SJCRH30 (cell line): ENCODE data around the gene GALK2. TPM values are rescaled to one million over a fixed set of nuclear protein-coding genes. Genes with fewer than 3 reads are reported as not detected.

Experiments
- DNase-seq, 2 experiments: peaks; one replicate each; pipeline ENCODE4 v3.0.0-alpha.2; 2015 to 2020
- H3K27ac ChIP-seq: fragments of 250-450 bp; sonication (Bioruptor Pico); 2 replicates; pipeline ENCODE4 v1.5.1; 2020; ENCODE audit warnings: mild to moderate bottlenecking, moderate library complexity
- H3K27me3 ChIP-seq: fragments of 250-450 bp; sonication (Bioruptor Pico); 2 replicates; pipeline ENCODE4 v1.5.1; 2020; ENCODE audit warnings: mild to moderate bottlenecking, moderate library complexity
- H3K36me3 ChIP-seq: fragments of 250-450 bp; sonication (Bioruptor Pico); 2 replicates; pipeline ENCODE4 v1.5.1; 2020; ENCODE audit warnings: mild to moderate bottlenecking, moderate library complexity
- H3K4me1 ChIP-seq: fragments of 250-450 bp; sonication (Bioruptor Pico); 2 replicates; pipeline ENCODE4 v1.5.1; 2020; ENCODE audit warnings: mild to moderate bottlenecking, moderate library complexity
- H3K4me3 ChIP-seq: fragments of 250-450 bp; sonication (Bioruptor Pico); 2 replicates; pipeline ENCODE4 v1.5.1; 2020; ENCODE audit warnings: mild to moderate bottlenecking, moderate library complexity
- H3K9me3 ChIP-seq: fragments of 250-450 bp; sonication (Bioruptor Pico); replicated peaks from 2 replicates; pipeline ENCODE4 v1.5.1; 2020; ENCODE audit warnings: mild to moderate bottlenecking, moderate library complexity
- total RNA-seq: library from RNA; depleted of rRNA; stranded (reverse); fragments of >200 nt; shearing (Covaris generic); gene quantifications from 2 replicates; pipeline ENCODE4 v1.2.3, GENCODE V29; 2014; rRNA removed

Gene GALK2
- total RNA-seq, result 17.9 and 19.1 TPM in 2 replicates

DNA sequence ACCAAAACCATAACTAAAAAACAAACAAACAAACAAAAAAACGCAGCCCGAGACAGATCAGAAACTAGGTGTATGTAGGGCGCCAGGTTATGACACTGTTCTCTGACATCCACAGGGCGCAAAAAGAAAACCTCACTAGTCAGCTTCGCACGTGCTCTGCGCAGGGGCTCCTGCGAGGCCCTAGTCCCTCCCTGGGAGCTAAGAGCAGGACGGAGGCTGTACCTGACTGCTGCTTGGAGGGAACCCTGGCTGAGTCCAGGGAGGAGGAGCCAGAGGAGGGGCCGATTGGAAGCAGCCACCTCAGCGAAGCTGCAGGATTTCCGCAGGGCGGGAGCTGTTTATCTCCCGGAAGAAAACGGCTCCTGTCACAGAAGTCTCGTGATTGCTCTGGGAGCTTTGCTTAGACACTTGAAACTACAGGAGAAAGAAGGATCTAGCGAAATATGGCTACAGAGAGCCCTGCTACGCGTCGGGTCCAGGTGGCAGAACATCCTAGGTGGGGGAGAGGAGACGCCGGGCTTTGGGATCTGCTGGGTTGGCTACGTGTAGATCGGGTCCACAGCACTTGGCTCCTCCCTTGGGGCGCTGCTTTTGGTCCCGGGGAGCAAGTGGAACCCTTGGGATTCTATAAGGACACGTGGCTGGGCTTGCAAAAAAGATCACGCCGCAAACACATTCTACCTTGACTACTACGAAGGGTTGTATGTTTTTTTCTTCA lies at the start of gene GALK2:
TSS of gene GALK2 (plus strand) at position 368 of the 718 bp plus-strand sequence. CDS start at position 444, 76 bp downstream.
- Histone ChIP-seq H3K4me1 (no peaks in the 10 kb centered on the region), H3K36me3 (no peaks in the 10 kb centered on the region), H3K27me3 (no peaks in the 10 kb centered on the region), H3K4me3 (peak within 1 kb of the TSS; percentile 65), H3K27ac (peak within 1 kb of the TSS; percentile 36), H3K9me3 (no peaks in the 10 kb centered on the region)
- DNase-seq, result peak; percentile 70 to 78

DNA sequence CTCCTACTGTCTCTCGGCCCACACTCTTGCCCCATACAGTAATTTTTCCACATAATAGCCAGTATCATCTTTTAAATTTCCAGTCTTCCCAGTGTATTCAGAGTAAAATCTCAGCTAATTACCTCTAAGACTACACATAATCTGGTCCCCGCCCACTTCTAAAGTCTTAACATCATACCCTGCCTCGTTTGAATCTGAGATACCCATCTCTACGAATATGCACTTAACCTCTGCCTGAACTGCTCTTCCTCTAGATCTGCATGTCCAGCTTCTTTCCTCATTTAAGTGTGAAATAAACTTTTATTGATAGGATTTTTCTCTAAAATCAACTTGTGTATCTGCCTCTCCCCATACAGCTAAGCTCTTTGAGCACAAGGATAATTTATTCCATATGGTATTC lies 49.2 kb upstream of the GALK2 start:
- Histone ChIP-seq H3K4me3 (no peak overlapping the region), H3K36me3 (peaks cover 9% of the 10 kb centered on the region; the same call in 1 of the 2 replicates), H3K27ac (no peak overlapping the region), H3K4me1 (no peaks in the 10 kb centered on the region), H3K27me3 (no peaks in the 10 kb centered on the region), H3K9me3 (no peaks in the 10 kb centered on the region)
- DNase-seq, result no peak

DNA sequence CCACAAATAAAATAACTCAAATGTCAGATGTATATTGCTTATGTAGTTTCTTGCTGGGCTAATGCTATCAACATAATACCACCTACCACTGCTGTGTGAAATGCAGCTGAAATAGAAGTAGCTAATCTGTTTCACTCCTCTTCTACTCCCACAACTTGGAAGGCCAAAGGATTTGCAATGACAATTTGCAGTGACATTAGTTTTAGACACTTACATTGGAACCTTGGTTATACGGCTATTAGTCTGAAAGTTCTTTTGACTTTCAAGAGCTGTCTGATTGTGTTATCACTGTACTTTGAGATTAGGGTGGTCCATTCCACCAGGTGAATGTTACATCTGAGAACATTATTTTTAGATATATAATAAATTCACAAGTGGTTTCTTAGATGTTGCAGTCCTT lies 48.1 kb upstream of the GALK2 start:
- Histone ChIP-seq H3K36me3 (peaks cover 14% of the 10 kb centered on the region), H3K27ac (no peak overlapping the region), H3K4me3 (no peak overlapping the region), H3K4me1 (no peaks in the 10 kb centered on the region), H3K27me3 (no peaks in the 10 kb centered on the region), H3K9me3 (no peaks in the 10 kb centered on the region)
- DNase-seq, result no peak

DNA sequence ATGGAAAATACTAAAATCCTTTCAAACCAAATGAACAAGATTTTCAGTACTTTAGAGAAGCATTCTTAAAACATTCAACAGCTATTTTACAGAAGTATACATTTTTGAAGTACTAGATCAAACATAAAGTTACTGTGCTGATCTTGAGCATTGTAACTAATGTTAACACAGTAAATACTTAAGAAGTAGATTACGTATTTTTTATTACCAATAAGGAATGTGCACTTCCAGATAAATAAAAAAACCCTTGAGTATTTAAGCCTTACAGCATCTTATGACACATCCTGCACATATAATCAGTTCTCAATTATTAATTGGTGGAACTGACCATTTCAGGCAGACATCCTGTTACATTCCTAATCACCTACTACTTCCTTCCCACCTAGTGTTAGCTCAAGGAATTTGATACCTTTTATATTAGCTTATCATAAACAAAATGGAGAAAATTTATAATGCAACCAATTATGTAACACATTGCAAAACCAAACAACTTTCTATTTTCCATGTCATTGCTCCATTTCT lies 47.4 kb upstream of the GALK2 start:
- no peaks in the 10 kb centered on the region for H3K4me1 ChIP-seq

DNA sequence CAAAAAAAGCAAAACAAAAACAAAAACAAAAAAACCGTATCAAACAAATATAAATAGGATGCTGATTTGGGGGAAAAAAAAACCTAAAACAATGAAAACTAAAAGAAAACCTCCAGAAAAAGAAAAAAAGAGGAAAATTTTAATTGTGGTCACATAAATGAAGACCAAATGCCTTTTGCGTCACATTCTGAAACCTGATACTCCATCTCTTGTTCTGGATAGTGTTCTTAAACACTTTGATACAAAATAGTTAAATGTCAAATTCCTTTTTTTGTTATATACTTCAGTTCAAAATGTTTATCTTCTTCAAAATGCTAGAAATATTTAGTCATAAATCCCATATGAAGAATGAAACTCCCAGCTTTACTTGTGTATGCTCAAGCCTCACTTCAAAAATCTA lies 45.7 kb upstream of the GALK2 start:
- H3K9me3 ChIP-seq, result no peaks in the 10 kb centered on the region
- H3K4me3 ChIP-seq, result no peak overlapping the region
- DNase-seq, result no peak
- H3K27ac ChIP-seq, result no peak overlapping the region
- H3K27me3 ChIP-seq, result no peaks in the 10 kb centered on the region
- H3K36me3 ChIP-seq, result peaks cover 37% of the 10 kb centered on the region
- H3K4me1 ChIP-seq, result no peaks in the 10 kb centered on the region

More for the DNA sequence above, 47.4 kb upstream of the GALK2 start:
- Histone ChIP-seq H3K9me3 (no peaks in the 10 kb centered on the region), H3K27me3 (no peaks in the 10 kb centered on the region), H3K36me3 (peaks cover 21% of the 10 kb centered on the region), H3K27ac (no peak overlapping the region), H3K4me3 (no peak overlapping the region)
- no peak for DNase-seq

DNA sequence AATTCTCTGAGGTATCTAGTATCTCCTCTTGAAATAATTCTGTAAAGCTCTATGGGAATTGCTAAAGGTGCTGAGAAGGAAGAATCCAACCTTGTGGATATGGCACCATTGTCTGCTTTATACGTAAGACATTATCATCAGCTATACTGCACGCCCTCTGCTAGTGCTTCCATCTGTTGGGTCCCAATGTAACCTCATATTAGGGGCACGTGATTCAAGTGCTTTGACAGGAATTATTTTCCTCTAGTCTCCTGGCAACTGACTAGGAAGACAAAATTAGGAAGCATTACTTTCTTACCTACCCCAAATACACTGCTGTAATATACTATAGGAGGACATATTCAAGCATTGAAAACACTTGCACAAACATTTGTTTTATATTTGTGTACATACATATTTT lies 38.6 kb upstream of the GALK2 start:
- H3K9me3 ChIP-seq, result no peaks in the 10 kb centered on the region
- H3K27ac ChIP-seq, result no peak overlapping the region
- DNase-seq, result no peak
- no peaks in the 10 kb centered on the region for H3K27me3 ChIP-seq
- H3K4me1 ChIP-seq, result no peaks in the 10 kb centered on the region
- peaks cover 78% of the 10 kb centered on the region for H3K36me3 ChIP-seq
- no peak overlapping the region for H3K4me3 ChIP-seq

DNA sequence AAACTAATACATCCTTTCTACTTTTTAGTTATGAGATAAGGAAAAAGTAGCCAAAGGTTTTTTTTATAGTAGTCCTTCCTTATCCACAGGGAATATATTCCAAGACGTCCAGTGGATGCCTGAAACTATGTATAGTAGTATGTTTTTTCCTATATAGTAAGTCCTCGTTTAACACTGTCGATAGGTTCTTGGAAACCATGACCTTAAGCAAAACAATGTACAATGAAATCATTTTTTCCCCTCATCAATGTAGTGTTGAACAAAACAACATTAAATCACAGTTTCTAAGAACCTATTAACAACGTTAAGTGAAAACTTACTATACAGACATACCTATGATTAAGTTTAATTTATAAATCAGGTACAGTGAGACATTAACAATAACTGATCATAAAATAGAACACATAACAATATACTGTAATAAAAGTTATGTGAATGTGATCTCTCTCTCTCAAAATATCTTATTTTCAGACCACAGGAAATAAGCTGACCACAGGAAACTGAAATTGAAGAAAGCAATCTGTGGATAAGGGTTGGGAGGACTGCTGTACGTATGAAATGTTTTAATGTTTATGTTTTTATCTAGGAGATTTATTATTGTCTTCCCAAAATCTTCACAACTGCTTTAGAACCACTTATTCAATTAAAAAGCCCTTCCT lies 35.2 kb upstream of the GALK2 start:
- H3K9me3 ChIP-seq, result no peaks in the 10 kb centered on the region
- H3K4me3 ChIP-seq, result no peak overlapping the region
- H3K27me3 ChIP-seq, result no peaks in the 10 kb centered on the region
- no peak overlapping the region for H3K27ac ChIP-seq
- peaks cover 68% of the 10 kb centered on the region for H3K36me3 ChIP-seq
- no peak for DNase-seq
- no peaks in the 10 kb centered on the region for H3K4me1 ChIP-seq

DNA sequence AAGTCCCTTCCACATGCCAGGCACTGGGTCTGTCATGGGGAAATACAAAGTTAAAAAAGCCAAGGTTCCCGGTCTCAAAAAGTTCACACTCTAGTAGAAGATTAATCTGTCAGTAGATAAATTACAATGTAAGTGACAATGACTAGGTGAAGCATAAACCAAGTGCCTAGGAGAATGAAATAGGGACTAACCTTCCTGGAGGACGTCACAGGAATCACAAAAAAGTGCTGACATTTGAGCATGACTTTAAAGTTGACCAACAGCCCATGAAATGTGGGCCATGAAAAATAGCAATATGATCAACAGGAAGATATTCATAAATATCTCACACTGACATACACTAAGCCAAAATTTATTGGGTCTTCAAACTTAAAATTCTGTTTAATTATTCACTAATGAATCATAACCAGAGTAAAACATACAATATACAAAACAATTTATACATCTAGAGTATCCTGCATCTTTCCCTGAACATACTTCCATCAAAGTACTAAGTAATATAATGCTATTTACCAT lies 34.6 kb upstream of the GALK2 start:
- Histone ChIP-seq H3K27me3 (no peaks in the 10 kb centered on the region), H3K27ac (no peak overlapping the region), H3K4me3 (no peak overlapping the region), H3K9me3 (no peaks in the 10 kb centered on the region), H3K4me1 (no peaks in the 10 kb centered on the region), H3K36me3 (peaks cover 66% of the 10 kb centered on the region)
- no peak for DNase-seq

DNA sequence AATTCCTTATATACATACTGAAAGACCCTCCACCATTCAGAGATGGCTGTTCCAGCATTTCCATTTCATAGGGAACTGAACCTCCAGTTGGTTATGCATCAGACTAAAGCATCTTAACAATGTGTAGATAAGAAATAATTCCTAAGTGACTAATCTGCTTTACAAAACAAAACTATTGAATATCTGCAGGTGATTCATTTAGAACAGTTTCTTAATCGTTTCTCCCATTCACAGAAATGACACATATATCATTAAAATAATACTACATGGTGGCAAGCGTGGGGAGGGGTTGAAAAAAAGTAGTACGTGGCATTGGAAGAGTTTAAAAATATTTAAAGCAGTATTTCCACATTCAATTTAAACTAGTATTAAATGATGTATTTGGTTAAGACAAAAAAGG lies 34.1 kb upstream of the GALK2 start:
- H3K27me3 ChIP-seq, result no peaks in the 10 kb centered on the region
- DNase-seq, result no peak
- H3K27ac ChIP-seq, result no peak overlapping the region
- peaks cover 65% of the 10 kb centered on the region for H3K36me3 ChIP-seq
- no peaks in the 10 kb centered on the region for H3K9me3 ChIP-seq
- no peak overlapping the region for H3K4me3 ChIP-seq
- no peaks in the 10 kb centered on the region for H3K4me1 ChIP-seq

DNA sequence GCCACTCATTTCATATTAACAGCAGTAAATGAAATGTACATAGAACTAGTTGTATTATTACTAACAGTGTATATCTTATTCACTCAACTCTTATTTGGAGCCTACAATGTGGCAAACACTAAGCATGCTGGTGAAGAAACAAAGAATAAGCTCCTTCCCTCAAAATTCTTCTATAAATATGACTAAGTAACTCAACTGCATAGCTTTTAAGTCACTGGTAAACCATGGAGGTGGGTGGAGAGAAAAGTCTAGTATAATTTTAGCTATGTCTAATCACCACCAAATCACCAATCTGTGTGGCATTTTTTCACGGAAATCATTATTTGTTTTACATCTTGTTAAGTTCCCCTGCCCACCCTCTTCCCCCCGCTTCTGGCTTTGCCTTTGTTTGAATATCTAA lies 32.2 kb upstream of the GALK2 start:
- Histone ChIP-seq H3K4me3 (no peak overlapping the region), H3K27ac (no peak overlapping the region)
- no peak for DNase-seq

DNA sequence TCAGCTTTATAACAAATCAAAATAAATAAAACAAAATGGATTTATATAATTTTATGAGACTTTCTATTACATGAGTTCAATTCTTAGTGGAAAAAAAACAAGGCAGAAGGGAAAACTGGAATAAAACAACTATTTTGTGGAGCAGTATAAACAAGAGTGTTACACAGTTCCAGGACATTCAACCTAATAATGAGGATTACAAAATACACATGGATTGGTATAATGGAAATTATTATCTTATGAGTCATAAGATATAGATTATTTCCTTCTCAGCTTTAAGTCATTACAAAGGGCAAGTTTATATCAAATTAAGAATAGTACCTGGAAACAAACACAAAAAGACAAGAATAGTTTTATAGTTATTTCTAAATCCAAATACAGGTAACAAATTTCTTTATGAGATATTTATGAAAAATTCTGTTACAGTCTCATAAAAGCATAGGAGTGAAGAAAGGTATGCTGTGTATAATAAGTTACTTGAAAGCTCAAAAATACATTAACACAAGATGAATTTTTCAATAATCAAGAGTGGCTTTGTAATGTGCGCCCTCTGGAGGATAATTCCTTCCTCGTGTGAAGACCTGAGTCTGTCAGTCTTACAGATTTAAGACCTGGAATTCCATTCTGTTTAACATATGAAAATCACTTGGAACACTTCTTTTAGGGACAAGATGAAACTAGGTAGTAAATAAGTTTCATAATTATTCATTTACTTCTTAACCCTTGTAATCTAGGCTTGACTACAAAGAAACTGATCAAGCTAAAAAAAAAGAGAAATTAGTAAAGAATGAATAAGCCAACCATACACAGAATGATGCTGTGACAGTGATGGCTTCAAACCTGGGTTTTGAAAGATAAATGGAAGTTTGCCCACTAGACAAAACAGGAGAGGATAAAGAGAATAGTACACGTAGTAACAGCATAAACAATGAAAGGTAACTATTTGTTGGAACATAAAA lies 24.1 kb upstream of the GALK2 start:
- H3K4me3 ChIP-seq, result no peak overlapping the region
- DNase-seq, result peak; percentile 19 to 60

More for the DNA sequence above, 32.2 kb upstream of the GALK2 start:
- Histone ChIP-seq H3K36me3 (peaks cover 65% of the 10 kb centered on the region), H3K27me3 (no peaks in the 10 kb centered on the region), H3K9me3 (no peaks in the 10 kb centered on the region), H3K4me1 (no peaks in the 10 kb centered on the region)

DNA sequence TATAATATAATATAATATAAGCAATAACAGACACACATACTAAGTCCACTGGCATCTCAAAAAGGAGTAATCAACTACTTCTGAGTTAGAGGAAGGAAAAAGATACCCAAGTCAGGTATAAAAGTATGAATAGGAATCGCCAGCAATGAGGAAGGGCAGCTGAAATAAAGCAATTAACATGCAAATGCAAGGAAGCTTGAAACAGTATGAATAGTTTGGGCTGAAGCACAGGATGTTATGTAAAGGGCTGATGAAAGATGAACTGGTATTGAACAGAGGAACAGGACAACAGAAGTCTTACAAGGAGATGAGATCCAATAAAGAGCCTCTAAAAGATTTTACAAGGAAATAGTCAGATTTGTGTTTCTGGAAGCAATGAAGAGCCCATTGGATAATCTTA lies 21.7 kb upstream of the GALK2 start:
- no peak for DNase-seq
- H3K4me3 ChIP-seq, result no peak overlapping the region
- H3K9me3 ChIP-seq, result no peaks in the 10 kb centered on the region
- H3K27ac ChIP-seq, result no peak overlapping the region
- H3K4me1 ChIP-seq, result no peaks in the 10 kb centered on the region
- H3K27me3 ChIP-seq, result no peaks in the 10 kb centered on the region
- H3K36me3 ChIP-seq, result peaks cover 26% of the 10 kb centered on the region

More for the DNA sequence above, 24.1 kb upstream of the GALK2 start:
- Histone ChIP-seq H3K27me3 (no peaks in the 10 kb centered on the region), H3K9me3 (no peaks in the 10 kb centered on the region), H3K27ac (no peak overlapping the region), H3K36me3 (peaks cover 42% of the 10 kb centered on the region), H3K4me1 (no peaks in the 10 kb centered on the region)

DNA sequence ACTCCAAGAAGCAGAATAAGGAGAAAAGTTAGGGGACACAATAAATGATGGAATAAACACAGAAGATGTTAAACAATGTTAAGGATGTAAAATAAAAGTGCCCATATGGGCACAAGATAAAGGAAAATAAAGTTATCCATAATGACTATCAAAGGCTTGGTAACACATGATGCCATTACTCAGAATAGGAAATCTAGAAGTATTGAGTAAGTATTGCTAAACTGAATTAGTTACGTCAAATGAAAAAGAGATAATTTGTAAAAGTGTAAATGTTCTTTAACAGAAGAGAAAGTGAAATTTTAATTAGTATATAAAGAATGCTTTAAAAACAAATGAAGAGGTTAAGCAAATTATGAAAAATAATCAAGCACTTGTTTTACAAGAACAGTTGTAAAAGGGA lies 21.3 kb upstream of the GALK2 start:
- H3K4me1 ChIP-seq, result no peaks in the 10 kb centered on the region; the same call in 1 of the 2 replicates
- no peaks in the 10 kb centered on the region for H3K9me3 ChIP-seq
- peaks cover 25% of the 10 kb centered on the region for H3K36me3 ChIP-seq
- DNase-seq, result no peak
- no peak overlapping the region for H3K27ac ChIP-seq
- H3K4me3 ChIP-seq, result no peak overlapping the region
- H3K27me3 ChIP-seq, result no peaks in the 10 kb centered on the region

DNA sequence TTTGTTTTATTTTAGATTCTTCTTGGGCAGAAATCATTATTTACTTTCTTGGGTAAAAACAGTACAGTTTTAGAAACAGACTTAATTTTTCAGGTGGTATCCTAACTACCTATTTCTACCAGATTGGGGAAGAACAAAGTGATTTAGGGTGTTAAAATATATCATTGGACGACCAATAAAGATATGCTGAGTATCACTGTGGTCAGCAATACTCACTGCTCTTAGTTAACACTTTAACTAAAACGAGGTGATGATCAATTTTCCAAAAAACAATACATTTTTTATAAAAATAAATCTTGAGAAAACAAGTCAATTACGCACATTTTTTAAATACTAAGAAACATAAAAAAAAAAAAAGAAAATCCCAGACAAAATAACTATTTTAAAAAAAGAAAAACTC lies 18.2 kb upstream of the GALK2 start:
- peaks cover 14% of the 10 kb centered on the region for H3K36me3 ChIP-seq
- H3K9me3 ChIP-seq, result no peaks in the 10 kb centered on the region
- H3K4me3 ChIP-seq, result no peak overlapping the region
- no peaks in the 10 kb centered on the region for H3K27me3 ChIP-seq
- H3K27ac ChIP-seq, result no peak overlapping the region
- no peak for DNase-seq
- peaks cover 2% of the 10 kb centered on the region for H3K4me1 ChIP-seq
